GM23338 (cell line): ENCODE measurements around the gene SPINT1. TPM values are rescaled to one million over a fixed set of nuclear protein-coding genes. Genes with fewer than 3 reads are reported as not detected.
A peak's percentile ranks its signal among the peaks of the same experiment; 100 is the strongest.

Experiments
- ATAC-seq: fragments of 200-7000 bp; cut with Tn5 transposase; 3 replicates; pipeline ENCODE4 v1.9.1; 2020
- DNase-seq: peaks from one replicate; pipeline ENCODE4 v3.0.0-alpha.2; 2015; ENCODE audit warnings: low spot score
- H2AFZ ChIP-seq: fragments of 200-600 bp; sonication (generic); 2 replicates; pipeline ENCODE4 v1.8.0; 2016; ENCODE audit warnings: antibody characterized with exemption, mild to moderate bottlenecking, moderate library complexity
- H3F3A ChIP-seq: fragments of 200-600 bp; sonication (generic); replicated peaks from 2 replicates; pipeline ENCODE4 v1.8.0; 2017; ENCODE audit warnings: antibody characterized with exemption, mixed run types, low read depth
- H3K27ac ChIP-seq: fragments of 200-600 bp; sonication (generic); 2 replicates; pipeline ENCODE4 v1.6.1; 2016; ENCODE audit warnings: low read depth
- H3K27me3 ChIP-seq: fragments of 200-600 bp; sonication (generic); 2 replicates; pipeline ENCODE4 v1.8.0; 2016; ENCODE audit warnings: mild to moderate bottlenecking, mixed run types, moderate library complexity; ENCODE audit not compliant: insufficient read depth
- H3K36me3 ChIP-seq: fragments of 200-600 bp; sonication (generic); 2 replicates; pipeline ENCODE4 v1.8.0; 2016; ENCODE audit warnings: mild to moderate bottlenecking; ENCODE audit not compliant: insufficient read depth
- H3K4me1 ChIP-seq: fragments of 200-600 bp; sonication (generic); 2 replicates; pipeline ENCODE4 v1.8.0; 2016; ENCODE audit warnings: mild to moderate bottlenecking, moderate library complexity; ENCODE audit not compliant: insufficient read depth
- H3K4me2 ChIP-seq: fragments of 200-600 bp; sonication (generic); 2 replicates; pipeline ENCODE4 v1.7.1; 2017; ENCODE audit warnings: mixed run types
- H3K4me3 ChIP-seq: fragments of 200-600 bp; sonication (generic); 2 replicates; pipeline ENCODE4 v1.6.1; 2016; ENCODE audit warnings: mixed run types
- H3K79me2 ChIP-seq: fragments of 200-600 bp; sonication (generic); replicated peaks from 2 replicates; pipeline ENCODE4 v1.8.0; 2017; ENCODE audit warnings: mild to moderate bottlenecking; ENCODE audit not compliant: insufficient read depth
- H3K9me2 ChIP-seq: fragments of 200-600 bp; sonication (generic); 2 replicates; pipeline ENCODE4 v1.8.0; 2017; ENCODE audit not compliant: insufficient read depth
- H4K20me1 ChIP-seq: fragments of 200-600 bp; sonication (generic); replicated peaks from 2 replicates; pipeline ENCODE4 v1.8.0; 2017; ENCODE audit warnings: mild to moderate bottlenecking; ENCODE audit not compliant: insufficient read depth
- H3K27ac Mint-ChIP-seq: 2 replicates; pipeline ENCODE4 v1.8.0; 2020; ENCODE audit warnings: inconsistent platforms, mild to moderate bottlenecking, moderate library complexity, mixed read lengths
- H3K27me3 Mint-ChIP-seq: 3 replicates; pipeline ENCODE4 v1.8.0; 2022; ENCODE audit warnings: low read depth, mild to moderate bottlenecking, moderate library complexity, mixed read lengths, inconsistent platforms; ENCODE audit not compliant: insufficient read depth, poor library complexity
- H3K36me3 Mint-ChIP-seq: 3 replicates; pipeline ENCODE4 v1.8.0; 2021; ENCODE audit warnings: low read depth, mild to moderate bottlenecking, inconsistent platforms, moderate library complexity, mixed read lengths
- H3K4me1 Mint-ChIP-seq: 3 replicates; pipeline ENCODE4 v1.8.0; 2020; ENCODE audit warnings: mild to moderate bottlenecking, inconsistent platforms, mixed read lengths
- H3K4me3 Mint-ChIP-seq: 3 replicates; pipeline ENCODE4 v1.8.0; 2021; ENCODE audit warnings: moderate library complexity, mild to moderate bottlenecking, inconsistent platforms, mixed read lengths
- H3K9me3 Mint-ChIP-seq: 3 replicates; pipeline ENCODE4 v1.8.0; 2020; ENCODE audit warnings: moderate library complexity, mild to moderate bottlenecking, inconsistent platforms, mixed read lengths
- CREB1 ChIP-seq: fragments of 250-450 bp; sonication (Bioruptor Pico); IDR thresholded peaks from 2 replicates; pipeline ENCODE4 v1.5.0; 2020; ENCODE audit warnings: low read depth, mild to moderate bottlenecking, moderate library complexity
- EZH2phosphoT487 ChIP-seq: fragments of 200-600 bp; sonication (generic); IDR thresholded peaks from one replicate; pipeline ENCODE4 v1.8.1; 2018; ENCODE audit warnings: antibody characterized with exemption; ENCODE audit not compliant: unreplicated experiment
- JUNB ChIP-seq: IDR thresholded peaks from one replicate; pipeline ENCODE4 v1.6.1; 2016; ENCODE audit warnings: antibody characterized with exemption; ENCODE audit not compliant: unreplicated experiment
- NANOG ChIP-seq: IDR thresholded peaks from 2 replicates; pipeline ENCODE4 v1.6.1; 2016; ENCODE audit warnings: antibody characterized with exemption, borderline replicate concordance
- POLR2AphosphoS5 ChIP-seq: IDR thresholded peaks from 2 replicates; pipeline ENCODE4 v1.6.1; 2016; ENCODE audit warnings: antibody characterized with exemption, low read depth
- ZNF331 ChIP-seq: fragments of 250-450 bp; sonication (Bioruptor Pico); IDR thresholded peaks from 2 replicates; pipeline ENCODE4 v1.5.0; 2020; ENCODE audit warnings: low read depth, mild to moderate bottlenecking, moderate library complexity
- polyA plus RNA-seq: library from polyadenylated mRNA; unstranded; fragments of >200 nt; fragmentation: Nextera tagmentation; extraction: Ambion mirVana; gene quantifications from 2 replicates; pipeline ENCODE4 v1.2.1, GENCODE V29; 2016
- total RNA-seq: library from RNA; depleted of rRNA; stranded (reverse); fragments of >200 nt; shearing (Covaris generic); gene quantifications from 2 replicates; pipeline ENCODE4 v1.2.3, GENCODE V29; 2014
- TF ChIP-seq, protein P1 (sequence below): IDR thresholded peaks from one replicate; pipeline ENCODE4 v1.6.1; 2018; ENCODE audit warnings: antibody characterized with exemption; ENCODE audit not compliant: unreplicated experiment
- TF ChIP-seq, protein P2 (sequence below), 2 experiments: fragments of 200-600 bp in 1 of 2; sonication (generic) in 1 of 2; conservative IDR thresholded peaks; 2 replicates each; pipeline versions ENCODE4 v1.5.1 to v1.6.1; 2016 to 2017; ENCODE audit warnings: antibody characterized with exemption in 2 of 2, low read depth in 2 of 2, mild to moderate bottlenecking in 2 of 2, moderate library complexity in 1 of 2
- TF ChIP-seq, protein P3 (sequence below): fragments of 250-450 bp; sonication (Bioruptor Pico); IDR thresholded peaks from 2 replicates; pipeline ENCODE4 v1.5.0; 2020; ENCODE audit warnings: mild to moderate bottlenecking, moderate library complexity

SPINT1 gene
- total and polyA plus RNA-seq, 2 experiments from 2014 or later, result 41.3 to 253 TPM

GRCh38 chr15:40828447-40829036 lies 15.3 kb upstream of the SPINT1 start, which contains the start of gene PPP1R14D:
Gene PPP1R14D (minus strand): TSS chr15:40828708. CDS start chr15:40828641, 67 bp downstream.
- Histone ChIP-seq H3K27me3 (no peaks in the 10 kb centered on the region), H3K36me3 (no peaks in the 10 kb centered on the region), H3K4me3 (no peak within 1 kb of the TSS), H3K79me2 (no peaks in the 10 kb centered on the region), H3K4me1 (no peaks in the 10 kb centered on the region), H3K4me2 (no peak within 1 kb of the TSS), H3K27ac (no peak within 1 kb of the TSS), H3F3A (no peaks in the 10 kb centered on the region), H4K20me1 (no peaks in the 10 kb centered on the region), H3K9me2 (no peaks in the 10 kb centered on the region), H2AFZ (peak within 1 kb of the TSS; percentile 74)
- Mint-ChIP-seq H3K9me3 (no peaks in the 10 kb centered on the region), H3K4me1 (peaks cover 6% of the 10 kb centered on the region; the same call in 2 of the 3 replicates), H3K27ac (no peak within 1 kb of the TSS), H3K4me3 (no peak within 1 kb of the TSS), H3K36me3 (no peaks in the 10 kb centered on the region; the same call in 2 of the 3 replicates), H3K27me3 (peaks cover 4% of the 10 kb centered on the region)
- TF ChIP-seq, protein P1, sequence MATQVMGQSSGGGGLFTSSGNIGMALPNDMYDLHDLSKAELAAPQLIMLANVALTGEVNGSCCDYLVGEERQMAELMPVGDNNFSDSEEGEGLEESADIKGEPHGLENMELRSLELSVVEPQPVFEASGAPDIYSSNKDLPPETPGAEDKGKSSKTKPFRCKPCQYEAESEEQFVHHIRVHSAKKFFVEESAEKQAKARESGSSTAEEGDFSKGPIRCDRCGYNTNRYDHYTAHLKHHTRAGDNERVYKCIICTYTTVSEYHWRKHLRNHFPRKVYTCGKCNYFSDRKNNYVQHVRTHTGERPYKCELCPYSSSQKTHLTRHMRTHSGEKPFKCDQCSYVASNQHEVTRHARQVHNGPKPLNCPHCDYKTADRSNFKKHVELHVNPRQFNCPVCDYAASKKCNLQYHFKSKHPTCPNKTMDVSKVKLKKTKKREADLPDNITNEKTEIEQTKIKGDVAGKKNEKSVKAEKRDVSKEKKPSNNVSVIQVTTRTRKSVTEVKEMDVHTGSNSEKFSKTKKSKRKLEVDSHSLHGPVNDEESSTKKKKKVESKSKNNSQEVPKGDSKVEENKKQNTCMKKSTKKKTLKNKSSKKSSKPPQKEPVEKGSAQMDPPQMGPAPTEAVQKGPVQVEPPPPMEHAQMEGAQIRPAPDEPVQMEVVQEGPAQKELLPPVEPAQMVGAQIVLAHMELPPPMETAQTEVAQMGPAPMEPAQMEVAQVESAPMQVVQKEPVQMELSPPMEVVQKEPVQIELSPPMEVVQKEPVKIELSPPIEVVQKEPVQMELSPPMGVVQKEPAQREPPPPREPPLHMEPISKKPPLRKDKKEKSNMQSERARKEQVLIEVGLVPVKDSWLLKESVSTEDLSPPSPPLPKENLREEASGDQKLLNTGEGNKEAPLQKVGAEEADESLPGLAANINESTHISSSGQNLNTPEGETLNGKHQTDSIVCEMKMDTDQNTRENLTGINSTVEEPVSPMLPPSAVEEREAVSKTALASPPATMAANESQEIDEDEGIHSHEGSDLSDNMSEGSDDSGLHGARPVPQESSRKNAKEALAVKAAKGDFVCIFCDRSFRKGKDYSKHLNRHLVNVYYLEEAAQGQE, result no peak
- TF ChIP-seq NANOG (no peak), JUNB (no peak), ZNF331 (CRISPR knock-in tag) (no peak), EZH2phosphoT487 (no peak), CREB1 (CRISPR knock-in tag) (no peak), POLR2AphosphoS5 (no peak)
- TF ChIP-seq, protein P2, sequence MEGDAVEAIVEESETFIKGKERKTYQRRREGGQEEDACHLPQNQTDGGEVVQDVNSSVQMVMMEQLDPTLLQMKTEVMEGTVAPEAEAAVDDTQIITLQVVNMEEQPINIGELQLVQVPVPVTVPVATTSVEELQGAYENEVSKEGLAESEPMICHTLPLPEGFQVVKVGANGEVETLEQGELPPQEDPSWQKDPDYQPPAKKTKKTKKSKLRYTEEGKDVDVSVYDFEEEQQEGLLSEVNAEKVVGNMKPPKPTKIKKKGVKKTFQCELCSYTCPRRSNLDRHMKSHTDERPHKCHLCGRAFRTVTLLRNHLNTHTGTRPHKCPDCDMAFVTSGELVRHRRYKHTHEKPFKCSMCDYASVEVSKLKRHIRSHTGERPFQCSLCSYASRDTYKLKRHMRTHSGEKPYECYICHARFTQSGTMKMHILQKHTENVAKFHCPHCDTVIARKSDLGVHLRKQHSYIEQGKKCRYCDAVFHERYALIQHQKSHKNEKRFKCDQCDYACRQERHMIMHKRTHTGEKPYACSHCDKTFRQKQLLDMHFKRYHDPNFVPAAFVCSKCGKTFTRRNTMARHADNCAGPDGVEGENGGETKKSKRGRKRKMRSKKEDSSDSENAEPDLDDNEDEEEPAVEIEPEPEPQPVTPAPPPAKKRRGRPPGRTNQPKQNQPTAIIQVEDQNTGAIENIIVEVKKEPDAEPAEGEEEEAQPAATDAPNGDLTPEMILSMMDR (conservative IDR thresholded peaks at IDR 0.05; ENCODE audit: low read depth in 2 of 2), result no peak
- TF ChIP-seq, protein P3, sequence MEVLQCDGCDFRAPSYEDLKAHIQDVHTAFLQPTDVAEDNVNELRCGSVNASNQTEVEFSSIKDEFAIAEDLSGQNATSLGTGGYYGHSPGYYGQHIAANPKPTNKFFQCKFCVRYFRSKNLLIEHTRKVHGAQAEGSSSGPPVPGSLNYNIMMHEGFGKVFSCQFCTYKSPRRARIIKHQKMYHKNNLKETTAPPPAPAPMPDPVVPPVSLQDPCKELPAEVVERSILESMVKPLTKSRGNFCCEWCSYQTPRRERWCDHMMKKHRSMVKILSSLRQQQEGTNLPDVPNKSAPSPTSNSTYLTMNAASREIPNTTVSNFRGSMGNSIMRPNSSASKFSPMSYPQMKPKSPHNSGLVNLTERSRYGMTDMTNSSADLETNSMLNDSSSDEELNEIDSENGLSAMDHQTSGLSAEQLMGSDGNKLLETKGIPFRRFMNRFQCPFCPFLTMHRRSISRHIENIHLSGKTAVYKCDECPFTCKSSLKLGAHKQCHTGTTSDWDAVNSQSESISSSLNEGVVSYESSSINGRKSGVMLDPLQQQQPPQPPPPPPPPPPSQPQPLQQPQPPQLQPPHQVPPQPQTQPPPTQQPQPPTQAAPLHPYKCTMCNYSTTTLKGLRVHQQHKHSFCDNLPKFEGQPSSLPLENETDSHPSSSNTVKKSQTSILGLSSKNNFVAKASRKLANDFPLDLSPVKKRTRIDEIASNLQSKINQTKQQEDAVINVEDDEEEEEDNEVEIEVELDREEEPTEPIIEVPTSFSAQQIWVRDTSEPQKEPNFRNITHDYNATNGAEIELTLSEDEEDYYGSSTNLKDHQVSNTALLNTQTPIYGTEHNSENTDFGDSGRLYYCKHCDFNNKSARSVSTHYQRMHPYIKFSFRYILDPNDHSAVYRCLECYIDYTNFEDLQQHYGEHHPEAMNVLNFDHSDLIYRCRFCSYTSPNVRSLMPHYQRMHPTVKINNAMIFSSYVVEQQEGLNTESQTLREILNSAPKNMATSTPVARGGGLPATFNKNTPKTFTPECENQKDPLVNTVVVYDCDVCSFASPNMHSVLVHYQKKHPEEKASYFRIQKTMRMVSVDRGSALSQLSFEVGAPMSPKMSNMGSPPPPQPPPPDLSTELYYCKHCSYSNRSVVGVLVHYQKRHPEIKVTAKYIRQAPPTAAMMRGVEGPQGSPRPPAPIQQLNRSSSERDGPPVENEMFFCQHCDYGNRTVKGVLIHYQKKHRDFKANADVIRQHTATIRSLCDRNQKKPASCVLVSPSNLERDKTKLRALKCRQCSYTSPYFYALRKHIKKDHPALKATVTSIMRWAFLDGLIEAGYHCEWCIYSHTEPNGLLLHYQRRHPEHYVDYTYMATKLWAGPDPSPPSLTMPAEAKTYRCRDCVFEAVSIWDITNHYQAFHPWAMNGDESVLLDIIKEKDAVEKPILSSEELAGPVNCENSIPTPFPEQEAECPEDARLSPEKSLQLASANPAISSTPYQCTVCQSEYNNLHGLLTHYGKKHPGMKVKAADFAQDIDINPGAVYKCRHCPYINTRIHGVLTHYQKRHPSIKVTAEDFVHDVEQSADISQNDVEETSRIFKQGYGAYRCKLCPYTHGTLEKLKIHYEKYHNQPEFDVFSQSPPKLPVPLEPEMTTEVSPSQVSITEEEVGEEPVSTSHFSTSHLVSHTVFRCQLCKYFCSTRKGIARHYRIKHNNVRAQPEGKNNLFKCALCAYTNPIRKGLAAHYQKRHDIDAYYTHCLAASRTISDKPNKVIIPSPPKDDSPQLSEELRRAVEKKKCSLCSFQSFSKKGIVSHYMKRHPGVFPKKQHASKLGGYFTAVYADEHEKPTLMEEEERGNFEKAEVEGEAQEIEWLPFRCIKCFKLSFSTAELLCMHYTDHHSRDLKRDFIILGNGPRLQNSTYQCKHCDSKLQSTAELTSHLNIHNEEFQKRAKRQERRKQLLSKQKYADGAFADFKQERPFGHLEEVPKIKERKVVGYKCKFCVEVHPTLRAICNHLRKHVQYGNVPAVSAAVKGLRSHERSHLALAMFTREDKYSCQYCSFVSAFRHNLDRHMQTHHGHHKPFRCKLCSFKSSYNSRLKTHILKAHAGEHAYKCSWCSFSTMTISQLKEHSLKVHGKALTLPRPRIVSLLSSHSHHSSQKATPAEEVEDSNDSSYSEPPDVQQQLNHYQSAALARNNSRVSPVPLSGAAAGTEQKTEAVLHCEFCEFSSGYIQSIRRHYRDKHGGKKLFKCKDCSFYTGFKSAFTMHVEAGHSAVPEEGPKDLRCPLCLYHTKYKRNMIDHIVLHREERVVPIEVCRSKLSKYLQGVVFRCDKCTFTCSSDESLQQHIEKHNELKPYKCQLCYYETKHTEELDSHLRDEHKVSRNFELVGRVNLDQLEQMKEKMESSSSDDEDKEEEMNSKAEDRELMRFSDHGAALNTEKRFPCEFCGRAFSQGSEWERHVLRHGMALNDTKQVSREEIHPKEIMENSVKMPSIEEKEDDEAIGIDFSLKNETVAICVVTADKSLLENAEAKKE (CRISPR knock-in tag), result no peak
- ATAC-seq, result no peak
- no peak for DNase-seq
